Fibroblast of lung (primary cell): Measurements from ENCODE around the gene INPP4A.

Source experiments
- EZH2 ChIP-seq: IDR thresholded peaks from 2 replicates; pipeline ENCODE4 v1.5.1; 2012; ENCODE audit warnings: low read length, control low read depth, mild to moderate bottlenecking; ENCODE audit errors: missing control alignments
- TF ChIP-seq, protein P1 (sequence below), 2 donors: IDR thresholded peaks in 1 of 2; conservative IDR thresholded peaks in 1 of 2; 1 replicate in 1 of 2; 2 replicates in 1 of 2; pipeline ENCODE4 v1.5.1; 2011 to 2012; ENCODE audit warnings: low read length in 2 of 2, control low read depth in 1 of 2, inconsistent platforms in 1 of 2, low read depth in 1 of 2, mild to moderate bottlenecking in 1 of 2

DNA sequence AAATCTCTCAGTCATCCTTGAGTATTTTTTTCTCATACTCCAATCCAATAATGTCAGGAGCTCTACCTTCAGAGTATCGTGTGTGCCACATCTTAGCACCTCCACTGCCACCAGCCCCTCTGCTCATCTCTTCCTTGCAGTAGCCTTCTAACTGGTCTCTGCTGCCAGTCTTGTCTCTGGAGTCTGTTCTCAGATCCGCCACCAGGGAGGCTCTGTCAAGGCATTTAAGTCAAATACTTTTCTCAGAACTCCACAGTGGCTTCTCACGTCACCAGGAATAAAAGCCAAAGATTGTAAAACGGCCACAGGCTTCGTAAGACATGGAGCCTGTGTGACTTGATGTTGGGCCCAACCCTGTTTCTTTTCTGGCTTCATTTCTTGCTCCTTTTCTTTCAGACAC, 170.8 kb downstream of the INPP4A start:
- no peak for TF ChIP-seq EZH2
- TF ChIP-seq, protein P1, sequence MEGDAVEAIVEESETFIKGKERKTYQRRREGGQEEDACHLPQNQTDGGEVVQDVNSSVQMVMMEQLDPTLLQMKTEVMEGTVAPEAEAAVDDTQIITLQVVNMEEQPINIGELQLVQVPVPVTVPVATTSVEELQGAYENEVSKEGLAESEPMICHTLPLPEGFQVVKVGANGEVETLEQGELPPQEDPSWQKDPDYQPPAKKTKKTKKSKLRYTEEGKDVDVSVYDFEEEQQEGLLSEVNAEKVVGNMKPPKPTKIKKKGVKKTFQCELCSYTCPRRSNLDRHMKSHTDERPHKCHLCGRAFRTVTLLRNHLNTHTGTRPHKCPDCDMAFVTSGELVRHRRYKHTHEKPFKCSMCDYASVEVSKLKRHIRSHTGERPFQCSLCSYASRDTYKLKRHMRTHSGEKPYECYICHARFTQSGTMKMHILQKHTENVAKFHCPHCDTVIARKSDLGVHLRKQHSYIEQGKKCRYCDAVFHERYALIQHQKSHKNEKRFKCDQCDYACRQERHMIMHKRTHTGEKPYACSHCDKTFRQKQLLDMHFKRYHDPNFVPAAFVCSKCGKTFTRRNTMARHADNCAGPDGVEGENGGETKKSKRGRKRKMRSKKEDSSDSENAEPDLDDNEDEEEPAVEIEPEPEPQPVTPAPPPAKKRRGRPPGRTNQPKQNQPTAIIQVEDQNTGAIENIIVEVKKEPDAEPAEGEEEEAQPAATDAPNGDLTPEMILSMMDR (conservative IDR thresholded peaks at IDR 0.05 in 1 of 2, IDR thresholded peaks at IDR 0.05 in 1 of 2; ENCODE audit: low read depth in 1 of 2, low read length in 2 of 2) = no peak
